Stimulated activated CD8-positive, alpha-beta memory T cell treated with anti-CD3 and anti-CD28 coated beads, Interleukin-12 subunit alpha, Interleukin-12 subunit beta, amount 100 ng/mL, for 24 hours (primary cell): ENCODE measurements around the gene SF3B2.

Experiments
- DNase-seq: peaks from one replicate; pipeline ENCODE4 v3.0.0-alpha.2; 2020; ENCODE audit errors: extremely low read depth

Gene SF3B2

DNA sequence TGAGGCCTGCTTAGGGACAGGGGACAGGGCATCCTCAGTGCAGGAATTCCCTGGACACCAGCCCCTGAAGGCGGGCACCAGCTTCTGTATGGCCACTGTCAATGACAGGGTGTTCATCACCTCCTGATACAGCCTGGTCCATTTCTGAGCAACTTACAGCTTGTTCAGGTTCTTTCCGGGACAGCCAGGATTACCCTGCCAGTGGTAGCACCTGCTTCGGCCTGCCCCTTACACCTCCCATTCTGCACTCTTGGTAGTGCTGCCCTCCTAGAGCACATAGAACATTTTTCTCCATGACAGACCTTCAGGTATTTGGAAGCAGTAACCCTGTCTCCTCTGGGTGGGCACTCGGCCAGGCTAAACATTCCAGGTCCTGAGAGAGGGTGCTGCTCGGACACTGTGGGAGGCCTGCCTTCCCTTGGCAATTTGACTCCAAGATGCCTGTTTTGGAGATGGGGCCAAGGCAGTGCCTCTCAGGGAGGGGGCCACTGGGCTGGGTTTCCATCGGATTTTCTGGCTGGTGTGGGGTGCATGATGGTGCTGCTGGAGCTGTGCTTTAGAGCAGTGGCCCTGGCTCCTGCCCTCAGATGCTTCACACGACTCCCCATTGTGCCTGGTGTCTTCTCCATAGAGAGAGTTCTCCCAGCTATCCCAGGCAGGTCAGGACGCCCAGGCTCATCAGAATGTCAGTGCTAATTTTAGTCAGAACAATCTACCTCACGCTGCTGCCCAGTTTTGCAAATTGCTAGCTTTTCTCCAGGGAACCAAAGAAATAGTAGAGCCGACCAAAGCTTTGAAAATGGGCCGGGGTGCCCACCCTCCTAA, 4.4 kb upstream of the SF3B2 start:
- DNase-seq, result no peak

DNA sequence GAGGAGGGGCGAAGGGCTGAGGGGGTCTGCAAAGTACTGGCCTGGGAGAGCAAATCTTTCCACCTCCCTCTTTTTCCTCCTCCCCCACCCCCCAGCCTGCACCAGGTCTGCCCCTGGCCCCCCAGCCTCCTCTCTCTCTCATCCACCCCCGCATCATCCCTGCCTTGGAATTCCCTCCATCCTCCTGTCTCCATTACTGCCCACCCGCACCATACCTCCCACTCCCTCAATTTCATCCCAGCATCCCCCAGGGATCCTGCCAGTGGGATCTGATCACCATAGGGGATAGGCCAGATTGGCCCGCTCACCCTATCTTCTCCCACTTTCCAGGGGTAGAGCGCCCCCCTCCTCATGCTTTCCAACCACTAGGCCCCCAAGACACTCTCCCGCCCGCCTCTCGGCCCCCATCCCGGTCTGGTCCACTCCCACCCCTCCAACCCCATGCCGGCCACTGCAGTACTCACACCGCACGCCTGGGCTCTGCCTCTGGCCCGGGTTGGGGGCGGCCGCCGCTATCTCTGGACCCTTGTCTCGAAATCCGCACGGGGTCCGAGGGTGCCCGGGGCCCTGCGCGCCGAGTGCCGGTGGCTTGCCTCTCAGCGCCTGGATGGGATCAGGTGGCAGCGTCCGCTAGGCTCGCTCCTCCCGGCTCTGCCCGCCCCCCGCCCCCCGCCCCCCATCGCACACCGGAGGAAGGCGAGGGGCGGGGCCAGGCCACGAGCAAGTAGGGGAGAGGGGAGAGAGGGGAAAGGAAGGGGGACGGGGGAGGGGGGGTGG, 3.4 kb upstream of the SF3B2 start, which contains the start of gene GAL3ST3:
GAL3ST3 (minus strand) TSS at position 615 of the 777 bp plus-strand sequence. CDS start 3,746 bp downstream, outside the sequence.
- DNase-seq, result no peak

DNA sequence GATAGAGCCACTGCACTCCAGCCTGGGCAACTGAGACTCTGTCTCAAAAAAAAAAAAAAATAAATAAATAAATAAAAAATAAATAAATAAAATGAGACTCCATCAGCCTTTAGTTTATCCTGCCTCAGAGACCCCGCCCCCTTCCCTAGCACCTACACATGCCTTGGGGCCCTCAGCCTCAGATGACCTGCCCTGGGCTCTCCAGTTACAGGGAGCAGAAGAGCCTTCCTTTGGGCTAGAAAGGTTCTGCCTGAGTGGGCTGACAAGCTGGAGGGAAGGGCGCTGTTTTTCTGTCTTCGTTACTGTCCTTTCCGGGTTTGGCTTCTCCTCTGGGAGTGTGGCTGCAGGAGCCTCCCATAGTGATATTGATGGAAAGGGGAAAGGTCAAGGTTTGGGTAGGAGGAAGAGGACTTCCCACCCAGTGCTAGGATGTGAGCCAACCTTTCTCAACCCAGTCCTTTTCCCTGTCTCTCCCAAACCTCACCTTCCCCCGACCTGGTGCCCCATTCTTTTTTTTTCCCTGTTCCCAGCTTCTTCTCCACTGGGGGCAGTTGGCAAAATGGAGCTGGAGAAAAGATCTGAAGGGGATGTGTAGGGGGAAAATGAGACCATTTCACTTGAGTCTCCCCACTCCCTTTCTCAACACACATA, 1.5 kb upstream of the SF3B2 start:
- no peak for DNase-seq

DNA sequence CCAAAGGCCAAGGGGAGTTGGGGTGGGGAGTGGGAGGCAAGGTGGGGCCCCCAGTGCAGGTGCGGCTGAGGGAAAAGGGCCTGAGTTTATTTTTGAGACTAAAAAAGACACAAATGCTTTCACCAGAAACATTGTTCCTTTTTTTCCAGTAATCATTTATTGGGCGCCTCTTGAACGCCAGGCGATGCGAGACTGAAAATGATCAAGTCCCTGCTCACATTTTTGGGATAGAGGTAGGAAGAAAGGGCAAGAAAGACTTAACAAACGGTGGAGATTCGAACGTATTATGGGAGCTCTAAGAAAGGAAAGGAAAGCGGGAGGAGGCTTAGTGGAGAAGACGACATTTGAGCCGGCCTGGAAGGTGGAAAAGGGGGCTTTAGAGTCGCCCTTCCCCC, 796 bp upstream of the SF3B2 start:
- no peak for DNase-seq

DNA sequence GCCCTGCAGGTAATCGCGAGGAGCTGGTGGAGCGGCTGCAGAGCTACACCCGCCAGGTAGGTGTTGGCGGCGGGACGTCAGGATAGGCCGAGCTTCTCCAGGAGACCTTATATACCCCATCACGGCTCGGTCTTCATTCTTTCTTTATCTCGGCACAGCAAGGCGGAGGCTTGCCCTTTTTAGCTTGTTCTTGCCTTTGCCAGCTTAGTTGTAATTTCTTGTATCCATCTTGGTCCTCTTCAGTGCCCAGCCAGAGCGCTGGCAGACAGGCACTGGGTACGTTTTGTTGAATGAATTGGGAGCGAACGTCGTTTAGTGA, 459 bp downstream of the SF3B2 start:
- no peak for DNase-seq

DNA sequence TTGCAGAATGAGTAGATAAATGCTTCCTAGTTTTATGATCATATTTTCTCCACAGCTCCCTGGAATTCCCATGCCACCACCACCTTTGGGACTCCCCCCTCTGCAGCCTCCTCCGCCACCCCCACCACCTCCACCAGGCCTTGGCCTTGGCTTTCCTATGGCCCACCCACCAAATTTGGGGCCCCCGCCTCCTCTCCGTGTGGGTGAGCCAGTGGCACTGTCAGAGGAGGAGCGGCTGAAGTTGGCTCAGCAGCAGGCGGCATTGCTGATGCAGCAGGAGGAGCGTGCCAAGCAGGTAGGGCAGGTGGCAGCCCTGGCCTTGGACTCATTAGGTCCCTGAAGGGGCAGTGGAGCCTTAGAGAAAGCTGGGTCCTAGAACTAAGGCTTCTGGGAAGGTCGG, 2.9 kb downstream of the SF3B2 start:
- no peak for DNase-seq

DNA sequence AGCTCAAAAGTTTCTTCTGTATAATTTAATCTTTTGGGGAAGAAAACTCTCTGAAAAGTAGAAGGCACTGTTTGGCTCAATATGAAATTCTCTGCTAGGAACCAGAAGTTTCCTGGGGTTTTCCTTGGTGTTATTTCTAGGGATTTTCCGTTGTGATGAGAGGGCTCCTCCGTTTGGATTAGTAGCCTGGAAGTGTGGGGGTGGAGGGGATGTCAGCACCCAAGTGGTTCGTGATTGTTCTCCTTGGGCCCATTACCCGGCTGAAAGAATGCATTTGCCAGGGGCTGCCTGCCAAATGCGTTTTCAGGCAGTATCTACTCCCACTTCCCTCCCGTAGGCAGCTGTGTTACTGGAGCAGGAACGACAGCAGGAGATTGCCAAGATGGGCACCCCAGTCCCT, 4.3 kb downstream of the SF3B2 start:
- no peak for DNase-seq

DNA sequence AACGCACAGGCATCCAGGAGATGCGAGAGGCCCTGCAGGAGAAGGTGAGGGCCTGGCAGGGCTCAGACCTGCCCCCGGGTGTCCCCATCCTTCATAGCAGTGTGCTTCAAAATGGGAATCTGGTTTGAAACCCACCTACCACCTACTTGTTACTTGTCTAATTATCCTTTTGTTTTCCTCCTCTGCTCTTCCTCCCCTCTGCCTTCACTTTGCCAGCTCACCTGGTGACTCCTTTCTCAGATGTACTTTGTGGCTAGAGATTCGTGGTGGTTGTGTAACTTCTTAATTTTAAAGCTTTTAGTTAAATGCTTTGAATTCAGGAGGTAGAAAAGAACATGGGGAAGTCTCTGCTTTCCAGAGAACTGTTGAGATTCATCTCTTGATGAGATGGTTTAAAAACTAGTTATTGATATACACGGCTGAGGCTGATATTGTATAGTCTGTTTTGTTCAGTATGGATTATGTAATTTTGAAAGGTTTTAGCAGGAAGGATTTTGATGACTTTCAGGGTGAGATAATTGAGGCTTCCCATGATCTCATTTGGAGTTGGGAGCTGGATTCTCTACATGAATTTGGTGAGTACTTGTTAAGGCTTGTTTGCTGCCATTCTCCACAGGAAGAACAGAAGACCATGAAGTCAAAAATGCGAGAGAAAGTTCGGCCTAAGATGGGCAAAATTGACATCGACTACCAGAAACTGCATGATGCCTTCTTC, 8.0 kb downstream of the SF3B2 start:
- no peak for DNase-seq

DNA sequence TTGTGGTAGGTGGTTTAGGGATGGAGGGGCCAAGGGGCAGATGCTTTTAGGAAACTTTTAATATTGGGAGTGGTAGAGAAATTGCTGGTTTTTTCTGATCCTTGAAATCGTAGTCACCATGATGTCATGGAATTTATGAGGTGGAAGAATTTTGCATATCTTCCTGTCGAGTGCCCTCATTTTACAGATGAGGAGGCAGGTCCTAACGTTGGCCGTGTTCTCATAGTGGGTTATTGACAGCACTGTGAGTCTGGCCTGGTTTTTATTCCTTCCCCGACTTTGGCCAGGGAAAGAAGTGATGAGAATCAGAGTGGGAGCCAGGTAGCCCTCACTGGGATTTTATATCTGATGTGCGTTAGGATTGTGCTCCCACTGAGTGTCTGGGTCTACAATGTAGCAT, 9.1 kb downstream of the SF3B2 start:
- DNase-seq, result no peak

DNA sequence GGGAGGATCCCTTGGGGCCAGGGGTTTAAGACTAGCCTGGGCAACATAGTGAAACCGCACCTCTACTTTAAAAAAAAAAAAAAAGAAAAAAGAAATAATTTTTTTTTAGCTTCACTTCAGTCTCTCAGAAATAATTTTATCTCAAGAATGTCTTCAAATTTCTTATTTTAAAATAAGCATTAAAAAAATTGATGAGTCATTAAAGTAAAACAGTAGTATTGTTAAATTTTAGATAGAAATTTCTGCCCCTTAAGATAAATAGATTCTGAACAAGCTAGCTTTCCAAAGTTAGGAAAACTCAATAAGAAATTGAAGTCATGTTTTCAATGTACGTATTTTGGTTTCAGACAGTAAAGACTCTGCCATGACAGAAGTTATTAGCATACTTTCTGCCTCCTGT, 10.2 kb downstream of the SF3B2 start:
- no peak for DNase-seq

DNA sequence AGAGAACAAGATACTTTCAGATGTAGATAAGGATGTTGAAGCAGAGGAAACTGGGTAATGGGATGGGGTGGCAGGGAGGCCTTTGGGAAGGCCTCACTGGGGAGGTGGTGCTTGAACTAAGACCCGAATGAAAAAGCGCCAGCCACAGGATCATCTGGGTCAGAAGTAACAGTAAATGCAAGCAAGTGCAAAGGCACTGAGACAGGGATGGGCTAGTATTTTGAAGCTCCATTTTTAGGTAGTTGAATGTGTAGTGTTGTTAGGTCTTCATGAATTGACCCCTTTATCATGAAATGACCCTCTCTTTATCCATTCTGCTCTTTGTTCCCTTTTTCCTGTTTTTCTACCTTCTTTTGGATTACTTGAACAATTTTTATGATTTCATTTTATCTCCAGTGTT, 11.7 kb downstream of the SF3B2 start:
- no peak for DNase-seq

DNA sequence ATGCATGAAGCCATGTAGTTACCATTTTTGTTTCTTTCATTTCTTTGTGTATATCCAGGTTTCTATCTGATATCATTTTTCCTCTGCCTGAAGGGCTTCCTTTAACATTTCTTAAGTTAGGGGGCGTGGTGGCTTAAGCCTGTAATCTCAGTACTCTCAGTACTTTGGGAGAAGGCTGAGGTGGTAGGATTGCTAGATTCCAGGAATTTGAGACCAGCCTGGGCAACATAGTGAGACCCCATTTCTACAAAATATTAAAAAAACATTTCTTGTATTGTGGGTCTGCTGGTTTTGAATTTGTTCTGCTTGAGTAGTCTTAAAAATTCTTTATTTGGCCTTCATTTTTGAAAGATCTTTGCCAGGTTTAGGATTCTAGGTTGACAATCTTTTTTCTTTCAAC, 12.4 kb downstream of the SF3B2 start:
- no peak for DNase-seq

DNA sequence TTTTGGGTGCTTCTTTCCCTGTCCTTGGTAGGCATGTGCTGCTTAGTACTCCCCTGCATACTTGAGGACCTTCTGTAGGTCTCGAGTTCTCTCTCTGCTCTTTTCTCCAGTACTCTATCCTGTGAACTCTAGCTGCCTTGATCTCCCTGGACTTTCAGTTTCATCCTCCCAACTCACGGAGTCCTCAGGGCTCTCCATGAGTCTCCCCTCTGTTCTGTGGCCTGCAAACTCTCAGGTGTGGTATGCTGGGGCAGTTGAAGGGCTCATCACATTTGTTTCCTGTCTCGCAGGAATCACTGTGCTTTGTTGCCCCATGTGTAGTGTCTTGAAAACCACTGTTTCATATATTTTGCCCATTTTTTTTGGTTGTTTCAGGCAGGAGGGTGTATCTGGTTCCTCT, 14.6 kb downstream of the SF3B2 start:
- DNase-seq, result no peak

DNA sequence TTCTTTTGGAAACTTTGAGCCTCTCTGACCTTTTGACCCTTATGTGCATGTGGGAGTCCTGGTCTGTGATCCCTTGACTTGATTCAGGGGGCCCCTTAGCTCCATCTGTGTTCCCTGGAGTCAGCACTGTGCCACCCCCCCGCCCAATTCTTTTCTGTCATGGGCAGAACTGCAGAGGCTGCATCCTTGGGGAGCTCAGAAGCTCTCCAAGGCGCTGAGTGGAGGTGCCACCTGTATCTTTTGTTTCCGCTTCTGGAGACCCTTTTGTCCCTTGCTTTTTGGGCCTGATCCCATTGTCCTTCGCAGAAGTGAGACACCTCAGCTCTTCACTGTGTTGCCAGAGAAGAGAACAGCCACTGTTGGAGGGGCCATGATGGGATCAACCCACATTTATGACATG, 15.5 kb downstream of the SF3B2 start:
- no peak for DNase-seq

DNA sequence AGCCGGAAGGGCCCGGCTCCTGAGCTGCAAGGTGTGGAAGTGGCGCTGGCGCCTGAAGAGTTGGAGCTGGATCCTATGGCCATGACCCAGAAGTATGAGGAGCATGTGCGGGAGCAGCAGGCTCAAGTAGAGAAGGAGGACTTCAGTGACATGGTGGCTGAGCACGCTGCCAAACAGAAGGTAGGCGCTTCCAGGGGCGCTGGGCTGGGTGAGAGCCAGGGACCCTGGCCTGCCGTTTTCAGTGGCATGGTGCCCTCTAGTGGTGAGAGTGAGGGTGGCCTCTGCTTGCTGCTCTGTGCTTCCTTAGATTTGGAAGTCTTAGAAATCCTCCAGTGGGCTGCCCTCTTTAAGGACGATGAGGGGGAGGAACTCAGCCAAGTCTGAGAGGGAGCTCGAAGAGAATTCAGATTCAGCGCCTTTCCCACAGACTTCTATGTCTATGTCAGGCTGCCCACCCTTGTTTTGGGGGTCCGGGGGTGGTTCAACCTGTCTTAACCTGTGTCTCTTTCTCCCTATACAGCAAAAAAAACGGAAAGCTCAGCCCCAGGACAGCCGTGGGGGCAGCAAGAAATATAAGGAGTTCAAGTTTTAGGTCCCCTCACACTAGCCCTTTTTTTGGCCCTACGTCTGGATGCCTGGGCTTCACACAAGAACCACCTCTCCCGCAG, 16.1 kb downstream of the SF3B2 start:
- peak; percentile 41 for DNase-seq

DNA sequence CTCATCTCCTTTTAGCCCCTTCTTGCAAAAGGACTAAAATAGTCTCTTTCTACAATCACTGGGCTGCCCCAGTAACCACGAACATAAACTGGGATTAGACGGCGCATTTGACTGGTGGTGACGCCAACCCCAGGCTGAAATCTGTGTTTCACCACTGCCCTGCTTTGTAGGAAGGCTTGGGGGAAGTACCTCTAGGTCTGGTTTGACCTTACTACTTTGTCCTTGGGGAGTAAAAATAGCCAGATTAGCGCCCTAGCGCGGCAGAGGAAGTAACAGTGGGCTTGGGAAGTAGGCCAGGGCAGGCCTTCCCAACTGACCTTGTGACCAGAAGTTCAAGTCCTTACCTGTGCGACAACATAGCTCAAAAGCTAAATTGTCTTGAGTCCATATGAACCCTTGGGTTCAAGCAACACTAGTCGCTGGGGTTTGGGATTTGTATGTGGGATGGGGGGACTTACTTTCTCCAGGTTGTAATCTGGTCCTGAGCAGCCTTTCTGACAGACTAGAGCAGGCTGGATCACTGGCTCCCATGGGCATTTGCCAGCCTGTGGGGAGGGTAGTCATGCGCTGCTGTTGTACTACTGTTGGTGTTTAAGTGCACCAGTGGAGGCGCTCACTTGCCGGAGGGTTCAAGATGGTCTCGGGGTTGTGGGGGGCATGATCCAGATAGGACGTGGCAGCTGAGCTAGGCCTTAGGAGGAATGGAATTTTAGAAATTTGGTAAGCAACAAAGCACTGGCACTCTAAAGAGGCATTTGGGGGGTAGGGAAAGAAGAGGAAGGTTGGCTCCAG, 17.0 kb downstream of the SF3B2 start:
- no peak for DNase-seq

DNA sequence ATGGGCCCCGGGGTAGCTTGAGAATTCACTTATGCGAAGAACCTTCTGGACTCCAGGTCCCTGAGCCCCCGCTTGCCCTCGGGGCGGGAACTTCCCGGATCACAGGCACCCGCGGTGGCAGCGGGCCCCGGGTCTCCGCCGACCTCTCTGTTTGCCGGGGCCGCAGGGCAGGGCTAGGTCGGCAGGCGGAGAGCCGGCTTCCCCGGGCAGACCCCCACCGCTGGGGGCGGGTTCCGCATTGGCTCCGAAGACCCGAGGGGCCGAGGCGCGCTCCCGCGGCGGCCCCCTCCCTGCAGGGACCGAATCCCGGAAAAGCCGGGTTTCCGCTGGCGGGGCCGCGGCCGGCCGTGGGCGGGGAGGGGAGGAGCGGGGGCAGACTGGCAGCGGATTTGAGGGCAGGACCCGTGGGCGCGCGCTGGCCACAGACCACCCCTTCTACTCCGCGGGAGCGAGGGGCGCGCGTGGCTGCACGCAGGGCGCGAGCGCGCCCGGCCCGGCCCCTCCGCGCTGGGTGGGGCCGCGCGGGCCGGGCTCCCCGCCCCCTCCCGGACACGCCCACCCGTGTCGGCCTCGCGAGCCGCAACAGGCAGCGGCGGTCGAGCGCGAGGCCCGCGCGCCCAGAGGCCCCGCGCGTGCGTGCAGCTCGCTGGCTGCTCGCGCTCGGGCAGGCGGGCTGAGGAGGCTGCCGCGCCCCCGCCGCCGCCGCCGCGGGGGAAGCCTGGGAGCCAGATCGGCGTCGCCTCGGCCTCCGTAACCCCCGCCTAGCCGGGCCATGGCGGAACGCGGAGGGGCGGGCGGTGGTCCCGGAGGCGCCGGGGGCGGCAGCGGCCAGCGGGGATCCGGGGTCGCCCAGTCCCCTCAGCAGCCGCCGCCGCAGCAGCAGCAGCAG, 17.8 kb downstream of the SF3B2 start, which contains the start of gene PACS1:
PACS1 (plus strand) TSS at position 558 of the 889 bp plus-strand sequence; CDS start at position 773, 215 bp downstream.
- DNase-seq, result peak; percentile 47

DNA sequence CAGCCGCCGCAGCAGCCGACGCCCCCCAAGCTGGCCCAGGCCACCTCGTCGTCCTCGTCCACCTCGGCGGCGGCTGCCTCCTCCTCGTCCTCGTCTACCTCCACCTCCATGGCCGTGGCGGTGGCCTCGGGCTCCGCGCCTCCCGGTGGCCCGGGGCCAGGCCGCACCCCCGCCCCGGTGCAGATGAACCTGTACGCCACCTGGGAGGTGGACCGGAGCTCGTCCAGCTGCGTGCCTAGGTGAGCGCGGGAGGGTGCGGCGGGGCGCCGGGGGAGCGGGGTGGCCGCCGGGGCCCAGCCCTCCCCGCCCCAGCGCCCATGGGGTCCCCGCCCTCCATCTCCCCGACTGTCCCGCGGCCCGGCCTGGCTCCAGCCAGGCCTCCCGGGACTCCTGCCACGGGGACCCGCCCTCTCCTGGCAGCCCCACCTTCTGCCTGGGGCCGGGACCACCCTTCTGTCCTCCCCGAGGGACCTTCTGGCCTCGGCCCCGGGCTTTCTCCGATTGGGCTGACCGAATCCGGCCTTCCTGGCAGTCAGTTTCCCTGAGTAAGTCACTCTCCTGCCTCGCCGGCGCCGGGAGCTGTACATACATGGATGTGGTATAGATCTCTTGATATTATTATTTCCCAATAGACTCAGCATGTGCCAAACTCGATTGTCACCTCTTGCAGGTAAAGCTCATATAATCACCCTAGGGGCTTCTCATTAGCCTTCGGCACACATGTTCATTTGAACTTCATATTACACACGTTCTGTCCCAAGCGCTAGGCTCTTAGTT, 18.6 kb downstream of the SF3B2 start:
- no peak for DNase-seq

DNA sequence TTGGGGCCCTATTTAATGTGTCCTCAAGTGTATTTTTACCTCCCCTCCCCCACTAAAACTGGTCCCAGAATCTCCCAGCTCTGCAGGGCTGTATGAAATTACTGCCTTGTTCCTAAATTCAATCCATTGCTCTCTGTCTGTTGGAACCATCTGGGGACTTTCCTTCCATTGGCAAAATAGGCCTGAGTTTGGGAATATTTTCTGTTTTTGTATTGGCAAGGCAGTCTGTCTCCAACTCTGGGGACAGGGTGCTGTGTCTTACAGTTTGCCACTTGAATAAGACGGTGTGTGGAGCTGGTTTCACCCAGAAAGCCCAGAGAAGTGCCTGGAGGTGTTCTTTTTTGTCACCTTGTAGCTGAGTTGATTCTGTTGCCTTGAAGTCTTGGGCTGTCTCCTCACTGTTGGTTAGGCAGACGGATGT, 19.2 kb downstream of the SF3B2 start:
- DNase-seq, result no peak
